Fibroblast of lung (primary cell): ENCODE measurements around the gene MTCH1. TPM values are rescaled to one million over a fixed set of nuclear protein-coding genes. Genes with fewer than 3 reads are reported as not detected.

Experiments
- DNase-seq, 2 donors: peaks; one replicate each; pipeline versions ENCODE4 v3.0.0 to v3.0.0-alpha.2; 2010; ENCODE audit warnings: low read depth in 2 of 2
- H2AFZ ChIP-seq: 2 replicates; pipeline ENCODE4 v1.5.1; 2012; ENCODE audit warnings: low read length, control low read depth, inconsistent platforms
- H3K27ac ChIP-seq: 2 replicates; pipeline ENCODE4 v1.5.1; 2011; ENCODE audit warnings: low read length, control low read depth; ENCODE audit not compliant: insufficient read depth
- H3K27me3 ChIP-seq: 2 replicates; pipeline ENCODE4 v1.5.1; 2011; ENCODE audit warnings: mild to moderate bottlenecking, low read length; ENCODE audit not compliant: control insufficient read depth, insufficient read depth
- H3K36me3 ChIP-seq: 2 replicates; pipeline ENCODE4 v1.5.1; 2011; ENCODE audit warnings: low read length; ENCODE audit not compliant: control insufficient read depth, insufficient read depth
- H3K4me1 ChIP-seq: 2 replicates; pipeline ENCODE4 v1.5.1; 2011; ENCODE audit warnings: low read length; ENCODE audit not compliant: control insufficient read depth, insufficient read depth; ENCODE audit errors: extremely low read depth
- H3K4me2 ChIP-seq: 2 replicates; pipeline ENCODE4 v1.5.1; 2011; ENCODE audit warnings: low read length, control low read depth; ENCODE audit not compliant: insufficient read depth; ENCODE audit errors: extremely low read depth
- H3K4me3 ChIP-seq, 4 experiments: fragments of 200-600 bp in 1 of 4; sonication (generic) in 1 of 4; replicated peaks in 1 of 4; 2 replicates each; pipeline ENCODE4 v1.5.1; 2011 to 2016; ENCODE audit warnings: low read length in 4 of 4, low read depth in 3 of 4, mild to moderate bottlenecking in 3 of 4, control low read depth in 2 of 4, inconsistent platforms in 1 of 4, mixed read lengths in 1 of 4; ENCODE audit not compliant: insufficient read depth in 1 of 4; ENCODE audit errors: control extremely low read depth in 1 of 4
- H3K79me2 ChIP-seq: 2 replicates; pipeline ENCODE4 v1.5.1; 2012; ENCODE audit warnings: mild to moderate bottlenecking, low read length, inconsistent platforms; ENCODE audit not compliant: control insufficient read depth, insufficient read depth
- H3K9ac ChIP-seq: 2 replicates; pipeline ENCODE4 v1.5.1; 2011; ENCODE audit warnings: mild to moderate bottlenecking, low read length, control low read depth; ENCODE audit not compliant: insufficient read depth
- H3K9me3 ChIP-seq: 2 replicates; pipeline ENCODE4 v1.5.1; 2012; ENCODE audit warnings: low read depth, low read length; ENCODE audit not compliant: control insufficient read depth, insufficient read depth
- H4K20me1 ChIP-seq: 2 replicates; pipeline ENCODE4 v1.5.1; 2011; ENCODE audit warnings: low read length; ENCODE audit not compliant: control insufficient read depth, insufficient read depth; ENCODE audit errors: extremely low read depth
- EZH2 ChIP-seq: IDR thresholded peaks from 2 replicates; pipeline ENCODE4 v1.5.1; 2012; ENCODE audit warnings: low read length, control low read depth, mild to moderate bottlenecking; ENCODE audit errors: missing control alignments
- polyA plus RNA-seq, 2 donors: library from polyadenylated mRNA; depleted of rRNA in 1 of 2; stranded (reverse) in 1 of 2; unstranded in 1 of 2; fragments of >200 nt; gene quantifications; 2 replicates each; pipeline ENCODE4 v1.2.1, GENCODE V29; 2011 to 2012; ENCODE audit warnings: missing spikeins in 1 of 2
- total RNA-seq: library from RNA; depleted of rRNA; stranded (reverse); fragments of >200 nt; gene quantifications from 2 replicates; pipeline ENCODE4 v1.2.1, GENCODE V29; 2014
- TF ChIP-seq, protein P1 (sequence below), 2 donors: IDR thresholded peaks in 1 of 2; conservative IDR thresholded peaks in 1 of 2; 1 replicate in 1 of 2; 2 replicates in 1 of 2; pipeline ENCODE4 v1.5.1; 2011 to 2012; ENCODE audit warnings: low read length in 2 of 2, control low read depth in 1 of 2, inconsistent platforms in 1 of 2, low read depth in 1 of 2, mild to moderate bottlenecking in 1 of 2

The MTCH1 gene
- total and polyA plus RNA-seq, 2 donors (not counting 1 experiment from before 2014, with no cell fraction given), result 131 to 222 TPM

DNA sequence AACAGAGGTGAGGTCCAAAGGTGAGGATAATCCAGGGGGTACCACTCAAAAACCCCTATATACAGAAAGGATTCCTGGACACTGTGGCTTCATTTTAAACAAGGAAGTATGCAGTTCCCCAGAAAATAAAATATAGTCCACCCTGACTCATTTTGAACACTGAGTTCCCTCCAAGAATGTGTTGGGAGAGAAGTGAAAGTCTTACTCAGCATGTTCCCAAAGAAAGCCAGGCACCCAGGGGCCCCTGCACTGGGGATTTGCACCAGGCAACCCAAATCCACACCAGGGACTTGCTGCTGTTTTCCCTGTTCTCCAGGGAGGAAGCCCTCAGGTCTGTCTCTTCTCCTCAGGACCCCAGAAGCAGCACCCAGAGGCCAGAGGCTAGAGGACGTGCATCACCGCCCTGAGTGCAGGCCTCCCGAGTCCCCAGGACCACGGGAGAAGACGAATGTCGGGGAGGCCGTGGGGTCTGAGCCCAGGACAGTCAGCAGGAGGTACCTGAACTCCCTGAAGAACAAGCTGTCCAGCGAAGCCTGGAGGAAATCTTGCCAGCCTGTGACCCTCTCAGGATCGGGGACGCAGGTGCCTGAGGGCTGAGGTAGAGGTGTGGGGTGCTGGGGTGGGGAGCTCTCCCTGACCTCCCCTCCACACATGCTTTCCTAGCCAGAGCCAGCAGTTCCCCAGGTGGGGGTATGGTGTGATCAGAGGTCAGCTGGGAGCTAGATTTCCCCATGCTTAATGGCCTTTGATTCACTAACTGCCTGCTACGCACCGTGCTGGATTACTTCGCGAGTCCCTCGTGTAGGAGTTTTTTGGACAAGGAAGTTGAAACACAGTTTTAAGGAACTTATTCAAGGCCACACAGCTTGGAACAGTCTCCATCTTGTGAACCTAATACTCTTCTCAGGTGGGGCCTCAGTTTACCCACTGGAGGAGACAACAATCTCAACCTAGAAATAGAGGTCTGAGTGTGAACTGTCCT lies 22.8 kb upstream of the MTCH1 start:
- no peak for TF ChIP-seq EZH2
- TF ChIP-seq, protein P1, sequence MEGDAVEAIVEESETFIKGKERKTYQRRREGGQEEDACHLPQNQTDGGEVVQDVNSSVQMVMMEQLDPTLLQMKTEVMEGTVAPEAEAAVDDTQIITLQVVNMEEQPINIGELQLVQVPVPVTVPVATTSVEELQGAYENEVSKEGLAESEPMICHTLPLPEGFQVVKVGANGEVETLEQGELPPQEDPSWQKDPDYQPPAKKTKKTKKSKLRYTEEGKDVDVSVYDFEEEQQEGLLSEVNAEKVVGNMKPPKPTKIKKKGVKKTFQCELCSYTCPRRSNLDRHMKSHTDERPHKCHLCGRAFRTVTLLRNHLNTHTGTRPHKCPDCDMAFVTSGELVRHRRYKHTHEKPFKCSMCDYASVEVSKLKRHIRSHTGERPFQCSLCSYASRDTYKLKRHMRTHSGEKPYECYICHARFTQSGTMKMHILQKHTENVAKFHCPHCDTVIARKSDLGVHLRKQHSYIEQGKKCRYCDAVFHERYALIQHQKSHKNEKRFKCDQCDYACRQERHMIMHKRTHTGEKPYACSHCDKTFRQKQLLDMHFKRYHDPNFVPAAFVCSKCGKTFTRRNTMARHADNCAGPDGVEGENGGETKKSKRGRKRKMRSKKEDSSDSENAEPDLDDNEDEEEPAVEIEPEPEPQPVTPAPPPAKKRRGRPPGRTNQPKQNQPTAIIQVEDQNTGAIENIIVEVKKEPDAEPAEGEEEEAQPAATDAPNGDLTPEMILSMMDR (conservative IDR thresholded peaks at IDR 0.05 in 1 of 2, IDR thresholded peaks at IDR 0.05 in 1 of 2; ENCODE audit: low read depth in 1 of 2, low read length in 2 of 2), result no peak
- no peaks in the 10 kb centered on the region for H3K36me3 ChIP-seq
- no peak overlapping the region for H3K27ac ChIP-seq
- no peaks in the 10 kb centered on the region for H3K79me2 ChIP-seq
- DNase-seq, result no peak
- H3K4me1 ChIP-seq, result no peaks in the 10 kb centered on the region
- H4K20me1 ChIP-seq, result no peaks in the 10 kb centered on the region
- H3K27me3 ChIP-seq, result peaks cover 3% of the 10 kb centered on the region
- H3K9me3 ChIP-seq, result no peaks in the 10 kb centered on the region
- H3K9ac ChIP-seq, result no peak overlapping the region
- no peak overlapping the region for H2AFZ ChIP-seq
- no peak overlapping the region for H3K4me3 ChIP-seq
- no peak overlapping the region for H3K4me2 ChIP-seq

DNA sequence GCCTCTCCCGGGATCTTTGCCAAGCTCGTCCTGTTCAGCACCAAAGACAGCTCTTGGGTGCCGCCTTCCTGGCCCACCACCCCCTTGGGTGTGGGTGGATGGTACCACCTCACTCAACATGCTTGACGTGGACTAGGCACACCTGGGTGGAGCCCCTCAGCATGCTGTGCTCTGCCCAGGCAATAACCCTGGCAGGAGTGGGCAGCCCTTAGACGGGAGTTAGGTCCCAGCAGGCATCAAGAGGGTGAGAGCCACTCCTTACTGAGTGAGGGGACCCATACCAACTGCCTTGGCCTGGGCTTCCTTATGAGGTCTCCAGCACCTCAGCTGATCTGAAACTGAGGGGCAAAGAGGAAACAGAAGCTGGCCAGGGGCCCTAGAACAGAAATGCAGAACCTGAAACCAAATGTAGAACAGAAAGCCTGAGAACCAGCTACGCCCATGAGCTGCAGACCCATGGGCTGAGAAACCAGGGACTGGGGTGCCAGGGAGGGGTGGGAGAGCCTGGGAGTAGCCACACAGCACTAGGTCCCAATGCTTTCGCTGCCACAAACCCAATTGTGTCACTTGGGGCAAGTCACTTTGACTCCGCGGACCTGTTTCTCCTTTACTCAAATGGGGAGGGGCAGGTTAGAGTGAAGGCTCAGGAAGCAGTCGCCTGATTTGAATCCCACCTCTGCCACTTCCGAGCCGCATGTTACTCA lies 21.5 kb upstream of the MTCH1 start:
- Histone ChIP-seq H3K9ac (no peak overlapping the region), H3K9me3 (no peaks in the 10 kb centered on the region), H3K4me3 (no peak overlapping the region), H3K4me2 (no peak overlapping the region), H3K27me3 (peaks cover 3% of the 10 kb centered on the region), H2AFZ (no peak overlapping the region), H3K79me2 (no peaks in the 10 kb centered on the region), H3K4me1 (no peaks in the 10 kb centered on the region), H4K20me1 (no peaks in the 10 kb centered on the region), H3K36me3 (no peaks in the 10 kb centered on the region), H3K27ac (no peak overlapping the region)
- DNase-seq, result no peak
- no peak for TF ChIP-seq EZH2
- TF ChIP-seq, protein P1 (conservative IDR thresholded peaks at IDR 0.05 in 1 of 2, IDR thresholded peaks at IDR 0.05 in 1 of 2; ENCODE audit: low read depth in 1 of 2, low read length in 2 of 2), result no peak

DNA sequence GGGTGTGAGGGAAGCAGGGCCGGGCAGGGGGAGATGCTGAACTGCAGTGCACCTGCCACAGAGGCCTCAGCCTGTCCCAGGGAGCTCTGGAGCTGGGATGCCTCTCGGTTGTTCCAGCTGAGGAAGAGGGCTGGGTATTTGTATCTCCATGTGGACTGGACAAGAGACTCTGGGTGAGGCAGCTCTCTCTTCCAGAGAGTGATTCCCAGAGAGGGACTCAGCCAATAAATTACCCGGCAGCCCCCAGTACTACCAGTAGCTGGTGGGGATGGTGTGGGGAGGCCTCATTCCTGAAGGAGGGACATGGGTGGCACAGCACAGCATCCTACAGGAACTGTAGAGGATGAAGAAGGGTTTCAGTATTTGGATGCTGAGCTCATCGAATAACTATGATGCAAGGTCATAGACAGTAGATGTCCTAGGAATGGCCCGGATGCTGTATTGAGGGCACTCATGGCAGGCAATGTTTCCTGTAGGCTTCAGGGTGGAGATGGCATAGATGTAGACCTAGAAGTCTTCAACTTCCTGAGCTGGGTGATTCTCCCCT lies 20.9 kb upstream of the MTCH1 start:
- H3K4me2 ChIP-seq, result no peak overlapping the region
- H3K36me3 ChIP-seq, result no peaks in the 10 kb centered on the region
- no peak overlapping the region for H3K9ac ChIP-seq
- no peaks in the 10 kb centered on the region for H4K20me1 ChIP-seq
- peak in 1 of 2 donors; percentile 60 for DNase-seq
- no peak overlapping the region for H2AFZ ChIP-seq
- no peaks in the 10 kb centered on the region for H3K79me2 ChIP-seq
- TF ChIP-seq EZH2, result no peak
- TF ChIP-seq, protein P1 (conservative IDR thresholded peaks at IDR 0.05 in 1 of 2, IDR thresholded peaks at IDR 0.05 in 1 of 2; ENCODE audit: low read depth in 1 of 2, low read length in 2 of 2), result no peak
- no peak overlapping the region for H3K27ac ChIP-seq
- H3K27me3 ChIP-seq, result peaks cover 7% of the 10 kb centered on the region
- H3K4me1 ChIP-seq, result no peaks in the 10 kb centered on the region
- H3K4me3 ChIP-seq, result no peak overlapping the region
- no peaks in the 10 kb centered on the region for H3K9me3 ChIP-seq
